HG02642 (cell line): ENCODE results near the gene OXCT1.
A peak's percentile ranks its signal among the peaks of the same experiment; 100 is the strongest.
"Not testable (repeated sequence)": the region's sequence is repeated elsewhere in the genome, so short reads cannot be mapped to it uniquely, and the experiment has no call there.

ENCODE experiments used
- ATAC-seq: cut with Tn5 transposase; IDR thresholded peaks from one replicate; pipeline ENCODE4 v1.9.1; 2021; ENCODE audit warnings: mild to moderate bottlenecking; ENCODE audit not compliant: unreplicated experiment, poor library complexity

The OXCT1 gene

DNA sequence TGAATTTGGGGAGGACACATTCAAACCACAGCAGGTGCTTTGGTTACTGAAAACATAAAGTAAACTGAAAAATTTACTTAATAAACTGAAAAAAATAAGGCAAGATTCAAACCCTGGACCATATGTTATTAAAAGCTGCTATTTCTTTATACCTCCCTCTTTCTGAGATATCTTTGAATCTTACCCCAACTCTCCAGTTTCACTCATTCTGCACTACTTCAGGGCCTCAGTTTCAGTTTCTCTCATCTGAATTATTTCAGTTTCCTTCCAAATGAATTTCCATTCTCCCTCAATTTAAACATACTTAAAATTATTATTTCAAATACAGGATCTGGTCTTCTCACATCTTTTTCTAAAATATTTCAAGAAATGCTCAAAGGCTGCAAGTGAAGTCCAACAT, 4.9 kb upstream of the OXCT1 start:
- no peak for ATAC-seq

DNA sequence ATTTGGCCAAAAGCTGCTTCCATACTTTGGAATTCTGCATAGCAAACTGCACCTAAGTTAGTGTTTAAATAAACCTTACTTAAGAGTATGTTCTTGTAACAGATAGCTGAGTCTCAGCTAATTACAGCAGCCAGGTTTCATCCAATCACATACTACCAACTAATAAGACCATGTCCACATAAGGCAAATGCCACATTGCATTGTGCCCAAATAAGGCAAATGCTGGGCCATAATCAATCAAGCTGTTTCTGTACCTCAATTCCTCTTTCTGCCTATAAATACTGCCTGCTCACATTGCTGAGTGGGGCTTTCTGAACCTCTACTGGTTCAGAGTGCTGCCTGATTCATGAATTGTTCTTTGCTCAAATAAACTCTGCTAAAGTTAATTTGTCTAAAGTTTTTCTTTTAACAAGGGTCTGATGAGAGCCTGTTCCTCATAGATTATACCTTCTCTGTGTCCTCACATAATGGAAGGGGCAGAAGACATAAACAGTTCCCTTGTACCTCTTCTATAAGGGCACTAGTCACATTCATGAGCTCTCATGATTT, 4.4 kb upstream of the OXCT1 start:
- ATAC-seq = no peak

DNA sequence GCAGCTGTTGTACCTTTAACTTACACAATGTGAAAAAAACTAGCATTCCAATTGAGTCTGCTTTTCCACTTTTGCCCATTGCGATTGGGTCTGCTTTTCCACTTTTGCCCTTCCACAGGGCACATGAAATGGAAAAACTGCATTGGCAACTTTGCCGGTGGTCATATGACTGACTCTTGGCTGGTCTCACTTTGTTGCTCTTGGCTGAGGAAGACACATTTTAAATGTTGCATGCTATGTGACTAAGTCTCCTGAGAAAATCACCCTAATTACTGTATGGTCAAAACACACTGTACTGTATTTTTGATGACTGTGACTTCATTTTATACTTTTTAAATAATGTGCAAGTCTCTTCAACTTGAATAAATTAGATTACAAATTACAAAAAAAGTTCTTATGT, 1.6 kb upstream of the OXCT1 start:
- ATAC-seq = no peak

DNA sequence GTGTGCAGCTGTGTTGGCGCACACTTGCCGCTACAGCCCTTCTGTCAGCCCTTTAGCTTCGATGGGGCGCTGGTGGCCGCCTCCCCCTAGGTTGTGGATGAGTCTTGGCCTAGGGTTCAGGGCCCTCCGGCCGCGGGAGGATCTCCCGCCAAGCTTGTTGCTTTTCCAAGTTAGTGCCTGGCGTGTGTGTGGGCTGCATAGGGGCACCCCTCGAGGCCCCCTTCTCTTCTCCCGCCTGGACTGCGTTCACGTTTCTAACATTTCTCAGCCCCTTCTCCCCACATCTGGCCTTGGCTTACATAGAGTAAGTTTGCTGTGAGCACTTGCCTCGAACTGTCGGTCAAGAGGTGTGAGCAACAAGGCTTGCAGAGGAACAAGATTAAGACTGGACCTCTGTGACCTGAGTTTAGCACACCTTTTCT, 413 bp upstream of the OXCT1 start:
- ATAC-seq = no peak

DNA sequence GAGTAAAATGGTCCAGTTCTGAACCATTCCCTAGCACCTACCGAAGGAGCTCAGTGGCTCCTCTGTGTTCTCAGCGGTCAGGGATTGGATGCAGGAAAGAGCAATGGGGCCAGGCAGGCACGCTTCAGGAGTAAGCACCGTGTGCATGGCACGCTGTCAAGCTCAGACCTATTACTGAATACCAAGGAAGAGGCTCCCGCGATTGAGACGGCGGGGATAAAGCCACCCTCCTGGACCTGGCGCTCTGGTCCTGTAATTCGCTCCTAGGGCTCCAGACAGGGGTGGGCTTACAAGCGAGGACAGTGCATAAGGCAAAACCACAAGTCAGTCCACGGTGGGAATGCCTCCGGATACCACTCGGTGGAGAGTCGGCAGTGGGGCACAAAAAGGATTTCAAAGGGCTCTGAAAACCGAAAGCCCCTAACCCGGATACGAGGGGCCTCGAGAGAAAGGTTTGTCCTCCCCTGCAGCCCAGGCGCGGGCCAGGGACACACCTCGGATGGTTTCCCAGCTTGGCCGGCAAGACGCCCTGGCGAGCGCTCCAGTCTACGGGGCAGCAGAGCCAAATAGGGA, 988 bp downstream of the OXCT1 start:
- no peak for ATAC-seq

DNA sequence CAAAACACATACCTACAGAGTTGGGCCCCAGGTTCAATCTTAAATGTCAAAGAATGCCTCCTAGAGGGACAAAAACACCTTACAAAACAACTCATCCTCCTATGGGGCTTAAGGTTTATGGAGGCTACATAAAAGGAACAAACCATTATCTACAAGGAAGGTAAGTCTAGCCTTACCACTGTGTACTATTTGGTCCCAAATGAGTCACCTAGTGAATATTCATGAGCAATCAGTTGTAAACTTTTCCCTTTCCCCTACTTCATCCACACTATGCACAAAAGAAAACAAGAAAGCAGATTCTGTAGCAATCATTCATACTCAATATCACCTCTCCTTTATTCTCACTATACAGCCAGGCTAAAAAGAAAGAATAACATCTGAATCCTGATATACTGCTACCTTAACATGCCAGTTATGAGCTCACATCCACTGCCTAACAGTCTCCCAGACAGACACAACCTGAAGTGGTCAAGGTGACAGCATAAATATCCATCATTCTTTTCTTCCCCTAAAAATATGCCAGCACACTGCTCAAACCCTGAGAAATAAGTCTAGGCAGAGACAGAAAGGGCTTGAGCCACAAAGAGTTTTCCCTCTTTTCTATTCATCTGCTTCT, 6.2 kb downstream of the OXCT1 start:
- peak; percentile 55 for ATAC-seq

DNA sequence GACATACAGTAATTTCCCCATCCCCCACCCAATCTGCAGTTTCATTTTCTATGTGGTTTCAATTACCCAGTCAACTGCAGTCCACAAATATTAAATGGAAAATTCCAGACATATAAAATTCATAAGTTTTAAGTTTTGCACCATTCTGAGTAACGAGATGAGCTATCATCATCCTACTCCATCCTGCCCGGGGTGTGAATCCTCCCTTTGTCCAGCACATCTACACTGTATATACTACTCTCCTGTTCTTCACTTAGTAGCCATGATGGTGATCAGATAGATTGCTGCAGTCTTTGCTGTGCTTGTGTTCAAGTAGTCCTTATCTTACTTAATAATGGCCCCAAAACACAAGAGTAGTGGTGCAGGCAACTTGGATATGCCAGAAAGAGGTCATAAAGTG, 11.3 kb downstream of the OXCT1 start:
- ATAC-seq = no peak

DNA sequence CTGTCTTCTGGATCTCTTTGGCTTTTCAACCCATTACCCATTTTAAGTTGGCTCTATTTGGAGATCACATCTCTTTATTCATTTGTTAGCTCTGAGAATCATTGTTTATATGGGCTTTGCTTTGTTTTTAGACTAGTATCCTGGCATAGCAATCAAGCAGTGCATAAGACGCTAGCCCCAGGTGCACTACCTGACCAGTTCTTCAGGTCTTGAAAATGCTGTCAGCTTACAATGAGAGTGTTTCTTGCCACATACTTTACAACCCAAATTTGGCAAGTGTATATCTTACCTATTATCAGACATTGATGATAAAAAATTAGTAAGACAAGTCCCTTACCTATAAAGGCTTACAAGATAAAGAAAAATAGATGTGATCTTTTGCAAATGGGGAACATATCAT, 12.2 kb downstream of the OXCT1 start:
- no peak for ATAC-seq

DNA sequence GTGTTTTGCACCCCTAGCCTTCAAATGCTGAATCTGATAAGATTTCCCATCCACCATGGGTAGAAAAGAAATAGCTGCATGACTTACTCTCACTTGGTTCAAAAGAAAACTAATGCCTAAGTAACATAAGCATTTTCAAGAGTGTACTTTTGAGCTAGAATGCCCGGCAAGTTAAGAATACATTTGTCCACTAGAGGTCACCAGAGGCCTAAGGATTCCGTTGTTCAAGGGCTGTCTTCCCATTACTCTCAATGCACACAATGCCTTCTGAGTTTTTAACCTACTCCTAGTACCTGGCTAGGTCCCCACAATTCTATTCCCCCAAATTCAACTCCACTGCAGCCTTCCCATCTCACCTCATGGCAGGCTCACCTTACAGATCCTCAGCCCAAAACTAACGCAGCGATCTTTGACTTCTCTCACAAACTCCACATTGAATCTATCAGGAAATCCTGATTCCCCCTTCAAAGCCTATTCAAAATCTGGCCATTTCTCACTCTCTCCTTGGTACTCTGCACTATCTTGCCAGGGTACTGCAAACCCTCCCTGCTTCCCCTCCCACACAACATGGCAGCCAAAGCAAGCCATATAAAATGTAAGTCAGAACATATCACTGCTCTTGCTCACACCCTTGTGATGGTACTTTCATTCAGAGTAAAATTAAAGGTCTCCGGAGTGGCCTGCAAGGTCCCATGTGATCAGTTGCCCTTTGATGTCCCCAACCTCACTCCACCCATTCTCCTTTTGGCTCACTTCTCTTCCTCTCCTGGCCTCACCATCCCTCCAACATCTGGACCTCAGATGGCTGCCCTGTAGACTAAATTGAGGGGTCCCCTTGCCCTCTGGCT, 13.4 kb downstream of the OXCT1 start:
- peak; percentile 95 for ATAC-seq

DNA sequence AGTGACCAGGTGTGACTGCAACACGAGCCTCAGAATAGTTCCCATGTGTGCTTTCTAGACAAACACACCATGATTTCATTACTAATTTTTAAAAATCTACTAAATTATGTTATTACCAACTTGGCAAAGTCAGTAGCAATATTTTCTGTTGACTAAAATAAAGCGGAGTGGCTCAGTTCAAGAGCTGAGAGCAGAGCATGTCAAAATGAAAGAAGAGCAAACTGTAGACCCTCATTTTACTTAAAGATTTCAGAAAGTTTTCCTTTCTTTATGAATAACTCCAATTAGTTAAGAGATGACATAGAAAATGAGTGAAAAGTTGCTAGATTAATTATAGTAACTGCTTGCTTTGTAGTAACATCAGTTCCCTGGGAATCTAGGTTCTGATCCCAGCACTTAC, 17.9 kb downstream of the OXCT1 start:
- no peak for ATAC-seq

DNA sequence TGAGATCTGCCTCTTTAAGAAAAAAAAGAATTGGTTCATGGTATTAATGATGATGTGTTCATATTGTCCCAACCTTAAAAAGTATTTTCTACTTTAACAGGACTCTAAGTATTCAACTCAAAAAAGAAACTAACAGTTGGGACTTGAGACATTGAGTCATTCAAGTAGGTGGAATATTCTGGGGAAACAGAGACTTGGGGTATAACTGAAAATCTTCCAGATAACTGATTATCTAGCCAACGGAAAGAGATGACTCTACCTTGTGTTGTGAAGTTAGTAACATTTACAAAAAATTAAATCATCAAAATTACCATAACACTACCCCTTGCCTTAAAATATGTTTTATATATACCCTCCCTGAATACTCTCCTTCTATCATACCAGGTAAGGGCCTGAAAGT, 19.1 kb downstream of the OXCT1 start:
- ATAC-seq = no peak

DNA sequence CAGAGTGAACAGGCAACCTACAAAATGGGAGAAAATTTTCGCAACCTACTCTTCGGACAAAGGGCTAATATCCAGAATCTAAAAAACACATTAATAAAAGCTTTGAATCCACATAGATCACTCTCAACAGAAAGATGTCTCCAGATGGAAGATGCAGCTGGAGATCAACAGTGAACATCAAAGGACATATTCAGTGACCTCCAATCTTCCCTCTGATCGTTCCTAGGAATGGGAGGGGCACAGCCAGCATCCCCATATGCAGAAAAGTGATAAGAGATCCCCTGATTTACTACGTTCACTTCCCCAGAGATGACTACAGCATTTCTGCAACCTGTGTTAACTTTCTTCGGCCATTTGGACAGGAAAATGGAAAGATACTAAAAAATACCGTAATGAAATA, 21.2 kb downstream of the OXCT1 start:
- no peak for ATAC-seq

DNA sequence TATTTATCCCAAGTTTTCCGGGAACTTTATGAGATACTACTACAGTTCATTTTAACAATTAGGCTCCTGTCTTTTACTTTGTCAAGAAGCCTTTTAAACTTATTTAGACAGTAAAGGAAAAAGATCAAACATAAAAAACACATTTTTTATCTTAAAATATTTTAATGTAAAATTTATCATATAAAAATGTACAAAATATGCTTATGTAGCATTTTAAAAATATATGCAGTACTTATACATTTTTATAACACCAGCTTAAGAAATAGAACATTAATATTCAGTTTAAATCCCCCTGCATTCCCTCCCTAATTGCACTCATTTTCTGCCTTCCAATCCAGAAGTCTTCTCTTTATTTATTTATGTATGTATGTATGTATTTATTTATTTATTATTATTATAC, 24.5 kb downstream of the OXCT1 start:
- ATAC-seq = not testable (repeated sequence)

DNA sequence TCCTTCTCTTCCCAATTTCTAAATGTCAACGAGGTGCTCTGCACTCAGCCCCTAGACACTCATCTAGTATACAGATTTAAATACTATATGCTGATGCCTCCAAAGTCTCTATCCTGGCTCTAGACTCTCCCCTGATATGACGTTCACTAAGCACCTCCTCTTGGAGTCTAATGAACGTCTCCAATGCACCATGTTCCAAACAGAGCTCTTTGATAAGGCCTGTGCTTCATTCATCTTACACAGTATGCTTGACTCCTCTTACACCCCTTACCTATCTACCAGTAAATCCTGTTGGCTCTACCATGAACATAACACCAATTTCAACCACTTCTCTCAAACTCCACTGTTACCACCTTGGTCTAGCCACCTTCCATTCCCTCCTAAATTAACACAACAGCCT, 25.7 kb downstream of the OXCT1 start:
- no peak for ATAC-seq

DNA sequence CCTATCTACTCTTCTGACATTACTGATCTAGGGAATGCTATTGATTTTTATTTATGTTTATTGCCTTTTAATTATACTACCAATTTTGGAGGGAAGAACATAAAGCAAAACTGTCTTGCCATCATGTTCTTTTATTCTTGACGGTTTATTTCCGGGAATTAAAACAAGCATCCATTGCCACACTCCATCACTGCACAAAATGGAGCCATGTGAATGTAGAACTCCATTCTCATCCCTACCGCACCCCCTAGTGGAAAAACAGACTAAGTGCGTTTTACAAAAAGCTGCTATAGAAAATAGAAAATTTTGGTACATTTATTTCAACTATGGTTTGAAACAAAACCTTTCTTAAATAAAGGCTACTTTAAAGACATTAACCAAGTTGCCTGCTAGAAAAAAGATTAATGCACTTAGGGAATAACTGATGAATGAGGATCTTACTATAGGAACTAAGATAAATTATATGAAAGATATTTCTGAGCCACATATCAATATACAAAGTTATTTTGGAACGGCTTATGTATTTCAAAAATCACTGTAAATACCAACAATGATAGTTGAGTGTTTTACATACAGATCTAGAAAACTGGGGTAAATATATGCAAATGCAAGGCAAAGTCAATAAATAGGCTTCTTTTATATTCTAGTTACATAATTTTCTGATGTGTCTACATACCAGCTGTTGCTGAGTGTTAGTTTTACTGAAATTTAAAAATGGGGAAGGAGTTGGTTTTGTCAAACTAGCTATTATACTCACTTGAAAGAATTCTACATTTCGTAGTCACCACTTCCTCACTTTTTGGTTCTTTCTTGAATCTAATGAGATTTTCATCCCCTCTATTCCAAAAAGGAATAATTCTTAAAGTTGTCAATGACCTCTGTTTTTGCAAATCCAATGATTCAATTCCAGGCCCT, 26.5 kb downstream of the OXCT1 start:
- ATAC-seq = peak; percentile 55

DNA sequence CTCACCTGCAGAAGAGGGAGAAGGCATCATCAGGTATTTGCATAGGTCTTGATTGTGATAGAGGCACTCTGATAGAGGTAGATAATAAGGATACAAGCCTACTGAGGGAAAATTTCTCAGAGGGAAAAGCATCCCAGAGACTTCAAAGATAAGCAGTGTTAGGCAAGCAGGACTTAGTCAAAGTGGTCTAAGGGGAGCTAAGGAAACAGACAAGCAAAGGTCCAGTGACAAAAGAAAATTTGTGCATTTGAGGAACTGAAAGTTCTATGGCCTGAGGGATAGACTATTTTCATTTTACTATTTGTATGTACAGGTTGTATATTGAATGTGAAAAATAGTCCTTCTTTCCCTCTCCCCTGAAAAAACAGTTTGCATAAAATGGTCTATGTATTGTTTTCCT, 27.4 kb downstream of the OXCT1 start:
- peak; percentile 87 for ATAC-seq

DNA sequence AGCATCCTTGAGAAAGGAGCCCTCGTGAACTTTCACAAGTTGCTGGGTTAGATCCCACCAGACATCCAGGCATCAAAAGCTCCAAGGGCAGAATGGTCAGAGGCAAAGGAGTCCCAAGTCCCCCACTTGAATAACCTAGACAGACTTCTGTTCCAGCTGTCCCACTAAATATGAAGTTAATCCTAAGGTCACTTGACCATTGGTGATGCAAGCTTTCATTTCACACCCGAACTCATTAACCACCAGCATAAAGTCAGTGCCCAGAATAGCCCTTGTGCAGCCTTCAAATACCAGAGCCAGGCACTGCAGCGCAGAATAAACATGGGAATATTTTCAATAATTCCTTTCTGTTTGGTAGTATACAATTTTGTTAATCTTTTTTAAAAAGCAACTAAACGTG, 28.9 kb downstream of the OXCT1 start:
- no peak for ATAC-seq

DNA sequence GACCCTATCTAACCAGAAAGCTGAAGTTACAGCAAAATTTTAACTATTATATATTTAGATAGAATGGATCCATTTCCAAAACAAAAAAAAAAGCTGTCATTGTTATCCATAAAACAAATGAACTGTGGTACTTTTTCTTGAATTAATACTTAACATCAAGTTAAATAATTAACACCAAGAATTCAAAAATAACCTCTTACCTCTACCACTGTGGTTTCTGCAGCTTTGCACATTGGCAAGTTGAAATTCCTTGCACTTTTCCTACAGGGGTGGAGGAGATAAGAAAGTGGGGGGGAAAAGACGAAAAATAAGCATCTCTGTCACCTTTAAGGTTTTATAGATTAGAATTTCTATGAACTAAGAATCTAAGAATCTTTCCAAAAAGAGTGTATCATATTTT, 30.0 kb downstream of the OXCT1 start:
- ATAC-seq = no peak

DNA sequence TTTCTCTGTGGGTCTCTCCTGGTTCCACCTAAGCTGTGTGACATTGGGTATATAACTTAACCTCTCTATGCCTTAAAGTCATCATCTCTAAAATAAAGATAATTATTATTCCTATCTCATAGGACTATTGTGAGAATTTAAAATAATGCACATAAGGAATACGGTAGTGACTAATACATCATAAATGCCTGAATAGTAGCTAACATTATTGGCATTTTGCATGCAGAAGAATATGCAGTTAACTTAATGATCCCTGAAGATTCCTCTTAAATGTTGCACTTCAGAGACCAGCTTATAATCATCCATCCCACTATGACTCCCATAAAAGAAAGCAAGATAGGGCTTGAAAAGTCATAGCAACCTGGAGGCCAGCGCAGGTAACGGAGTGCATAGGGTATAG, 32.4 kb downstream of the OXCT1 start:
- no peak for ATAC-seq

DNA sequence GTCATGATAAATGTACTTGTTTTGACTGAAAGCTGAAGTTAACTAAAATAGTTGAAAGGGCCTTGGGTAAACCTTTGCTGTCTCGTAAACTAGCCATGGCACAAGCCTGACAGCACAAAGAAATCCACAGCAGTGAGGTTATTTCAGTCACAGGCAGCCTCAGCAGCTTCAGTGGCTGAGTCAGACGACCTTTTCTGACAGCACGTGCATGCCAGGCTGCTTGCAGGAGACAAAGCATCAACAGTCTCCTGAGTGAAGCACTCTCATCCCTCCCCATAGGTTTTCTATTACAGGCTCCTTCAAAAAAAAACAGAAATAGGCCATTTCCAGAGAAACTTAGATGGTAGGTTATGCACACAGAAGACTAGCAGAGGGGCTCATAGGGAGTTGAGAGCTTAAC, 34.6 kb downstream of the OXCT1 start:
- no peak for ATAC-seq
